ENCODE data around the gene PASK. TPM values are rescaled to one million over a fixed set of nuclear protein-coding genes. Genes with fewer than 3 reads are reported as not detected.

Gene PASK
- total and polyA plus RNA-seq, 9 of the 15 experiments (the other 6 are each of a cell fraction or from before 2014, with no cell fraction given), result 1.5 to 30.3 (median 9.9) TPM

DNA sequence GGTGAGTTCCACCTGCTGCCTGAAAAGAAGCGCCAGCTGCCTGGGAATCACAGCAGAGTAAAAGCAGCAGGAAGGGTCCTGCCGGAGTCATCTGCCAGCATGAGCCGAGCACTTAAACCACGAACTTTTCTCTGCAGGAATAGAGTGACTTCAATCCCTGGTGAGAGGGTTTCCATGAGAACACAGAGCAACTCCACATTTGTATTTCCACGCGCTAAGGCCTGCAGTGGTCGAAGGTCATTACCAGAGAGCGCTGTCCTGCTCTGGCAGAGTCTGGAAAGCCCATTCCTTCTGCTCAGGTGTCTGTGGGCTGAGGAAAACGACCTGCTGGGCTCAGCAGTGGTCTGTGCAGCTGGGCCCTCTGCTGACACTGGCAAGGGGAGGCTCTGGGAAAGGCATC is 6.7 kb downstream of the PASK start:
- POLR2A ChIA-PET, result no interaction called here
- in situ Hi-C loops (cut with MboI), result no loop called here
- no peak overlapping the region for H3K4me2 ChIP-seq (ENCODE audit: insufficient read depth, low read length)
- no peak overlapping the region for H2AFZ ChIP-seq (ENCODE audit: low read depth, low read length)
- CTCF ChIA-PET (ENCODE audit: low intra/inter-chr PET ratio), result no interaction called here
- no peak overlapping the region for H3K4me3 ChIP-seq
- peaks cover 24% of the 10 kb centered on the region; the same call in 1 of the 3 replicates for H3K36me3 ChIP-seq (ENCODE audit: control insufficient read depth, insufficient read depth, low read length)
- H3K9me1 ChIP-seq (ENCODE audit: control insufficient read depth, insufficient read depth, low read length), result no peaks in the 10 kb centered on the region
- H3K27ac ChIP-seq (ENCODE audit: extremely low read depth, low read depth, low read length), result no peak overlapping the region
- no peaks in the 10 kb centered on the region for H4K20me1 ChIP-seq (replicated peaks; ENCODE audit: control insufficient read depth, insufficient read depth, low read length)
- DNase-seq (ENCODE audit: extremely low read depth in 1 of 4, low spot score in 3 of 4) (no peak), FAIRE-seq (no peak), ATAC-seq (no peak)
- TF ChIP-seq SPI1 (IDR thresholded peaks at IDR 0.05; ENCODE audit: borderline replicate concordance, low read depth, low read length), result no peak
- TF ChIP-seq WHSC1 (IDR thresholded peaks at IDR 0.05; ENCODE audit: low read length), result no peak
- TF ChIP-seq, protein P1, sequence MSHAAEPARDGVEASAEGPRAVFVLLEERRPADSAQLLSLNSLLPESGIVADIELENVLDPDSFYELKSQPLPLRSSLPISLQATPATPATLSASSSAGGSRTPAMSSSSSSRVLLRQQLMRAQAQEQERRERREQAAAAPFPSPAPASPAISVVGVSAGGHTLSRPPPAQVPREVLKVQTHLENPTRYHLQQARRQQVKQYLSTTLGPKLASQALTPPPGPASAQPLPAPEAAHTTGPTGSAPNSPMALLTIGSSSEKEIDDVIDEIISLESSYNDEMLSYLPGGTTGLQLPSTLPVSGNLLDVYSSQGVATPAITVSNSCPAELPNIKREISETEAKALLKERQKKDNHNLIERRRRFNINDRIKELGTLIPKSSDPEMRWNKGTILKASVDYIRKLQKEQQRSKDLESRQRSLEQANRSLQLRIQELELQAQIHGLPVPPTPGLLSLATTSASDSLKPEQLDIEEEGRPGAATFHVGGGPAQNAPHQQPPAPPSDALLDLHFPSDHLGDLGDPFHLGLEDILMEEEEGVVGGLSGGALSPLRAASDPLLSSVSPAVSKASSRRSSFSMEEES (CRISPR knock-in tag; IDR thresholded peaks at IDR 0.05), result no peak
- no peak for TF ChIP-seq CCAR2 (IDR thresholded peaks at IDR 0.05; ENCODE audit: low read depth, low read length)
- TF ChIP-seq FOXJ3 (CRISPR knock-in tag; IDR thresholded peaks at IDR 0.05), result no peak
- no peak for TF ChIP-seq IFI16 (CRISPR knock-in tag; IDR thresholded peaks at IDR 0.05)
- TF ChIP-seq, protein P2, sequence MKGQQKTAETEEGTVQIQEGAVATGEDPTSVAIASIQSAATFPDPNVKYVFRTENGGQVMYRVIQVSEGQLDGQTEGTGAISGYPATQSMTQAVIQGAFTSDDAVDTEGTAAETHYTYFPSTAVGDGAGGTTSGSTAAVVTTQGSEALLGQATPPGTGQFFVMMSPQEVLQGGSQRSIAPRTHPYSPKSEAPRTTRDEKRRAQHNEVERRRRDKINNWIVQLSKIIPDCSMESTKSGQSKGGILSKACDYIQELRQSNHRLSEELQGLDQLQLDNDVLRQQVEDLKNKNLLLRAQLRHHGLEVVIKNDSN (CRISPR knock-in tag; IDR thresholded peaks at IDR 0.05), result no peak
- TF ChIP-seq, protein P3, sequence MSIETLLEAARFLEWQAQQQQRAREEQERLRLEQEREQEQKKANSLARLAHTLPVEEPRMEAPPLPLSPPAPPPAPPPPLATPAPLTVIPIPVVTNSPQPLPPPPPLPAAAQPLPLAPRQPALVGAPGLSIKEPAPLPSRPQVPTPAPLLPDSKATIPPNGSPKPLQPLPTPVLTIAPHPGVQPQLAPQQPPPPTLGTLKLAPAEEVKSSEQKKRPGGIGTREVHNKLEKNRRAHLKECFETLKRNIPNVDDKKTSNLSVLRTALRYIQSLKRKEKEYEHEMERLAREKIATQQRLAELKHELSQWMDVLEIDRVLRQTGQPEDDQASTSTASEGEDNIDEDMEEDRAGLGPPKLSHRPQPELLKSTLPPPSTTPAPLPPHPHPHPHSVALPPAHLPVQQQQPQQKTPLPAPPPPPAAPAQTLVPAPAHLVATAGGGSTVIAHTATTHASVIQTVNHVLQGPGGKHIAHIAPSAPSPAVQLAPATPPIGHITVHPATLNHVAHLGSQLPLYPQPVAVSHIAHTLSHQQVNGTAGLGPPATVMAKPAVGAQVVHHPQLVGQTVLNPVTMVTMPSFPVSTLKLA (conservative IDR thresholded peaks at IDR 0.05), result no peak
- TF ChIP-seq RBM34 (IDR thresholded peaks at IDR 0.05; ENCODE audit: borderline replicate concordance, insufficient read depth, low read length), result no peak
- TF ChIP-seq, protein P4, sequence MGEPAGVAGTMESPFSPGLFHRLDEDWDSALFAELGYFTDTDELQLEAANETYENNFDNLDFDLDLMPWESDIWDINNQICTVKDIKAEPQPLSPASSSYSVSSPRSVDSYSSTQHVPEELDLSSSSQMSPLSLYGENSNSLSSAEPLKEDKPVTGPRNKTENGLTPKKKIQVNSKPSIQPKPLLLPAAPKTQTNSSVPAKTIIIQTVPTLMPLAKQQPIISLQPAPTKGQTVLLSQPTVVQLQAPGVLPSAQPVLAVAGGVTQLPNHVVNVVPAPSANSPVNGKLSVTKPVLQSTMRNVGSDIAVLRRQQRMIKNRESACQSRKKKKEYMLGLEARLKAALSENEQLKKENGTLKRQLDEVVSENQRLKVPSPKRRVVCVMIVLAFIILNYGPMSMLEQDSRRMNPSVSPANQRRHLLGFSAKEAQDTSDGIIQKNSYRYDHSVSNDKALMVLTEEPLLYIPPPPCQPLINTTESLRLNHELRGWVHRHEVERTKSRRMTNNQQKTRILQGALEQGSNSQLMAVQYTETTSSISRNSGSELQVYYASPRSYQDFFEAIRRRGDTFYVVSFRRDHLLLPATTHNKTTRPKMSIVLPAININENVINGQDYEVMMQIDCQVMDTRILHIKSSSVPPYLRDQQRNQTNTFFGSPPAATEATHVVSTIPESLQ (CRISPR knock-in tag; IDR thresholded peaks at IDR 0.05), result no peak
- TF ChIP-seq PYGO2 (tag; IDR thresholded peaks at IDR 0.05), result no peak
- no peak for TF ChIP-seq MYNN (IDR thresholded peaks at IDR 0.05)
- no peak for TF ChIP-seq MYNN (CRISPR knock-in tag; IDR thresholded peaks at IDR 0.05)
- H3K79me2 ChIP-seq (ENCODE audit: control insufficient read depth, insufficient read depth, low read length), result peaks cover 8% of the 10 kb centered on the region; the same call in 2 of the 3 replicates
- intact Hi-C loops (cut with micrococcal nuclease), result no loop called here
- H3K27me3 ChIP-seq (ENCODE audit: control insufficient read depth in 2 of 2, insufficient read depth in 2 of 2, low read length in 2 of 2), result no peaks in the 10 kb centered on the region
- no peaks in the 10 kb centered on the region for H3K9me3 ChIP-seq (replicated peaks; ENCODE audit: control insufficient read depth, insufficient read depth, low read depth, low read length)
- peaks cover 0 to 3% of the 10 kb centered on the region in 2 experiments; a peak in 1 of 5 replicates for H3K4me1 ChIP-seq (replicated peaks in 1 of 2; ENCODE audit: control insufficient read depth in 2 of 2, insufficient read depth in 2 of 2, low read length in 2 of 2)
- 94% methylated on average over 7 of the region's 9 CpGs for WGBS (ENCODE audit: insufficient coverage, low coverage, missing lambda C conversion rate)
- no peak overlapping the region for H3K9ac ChIP-seq (ENCODE audit: insufficient read depth in 1 of 2, low read depth in 2 of 2, low read length in 2 of 2)
- no TSS peak for BruUV-seq (replicated peaks)
